Measurements from ENCODE around the gene RADX. TPM values are rescaled to one million over a fixed set of nuclear protein-coding genes. Genes with fewer than 3 reads are reported as not detected.

The RADX gene
- total and polyA plus RNA-seq, 10 donors: 2.7 to 19.4 (median 5.9) TPM

- peak; percentile 66 for DNase-seq
- H3K4me3 ChIP-seq: peak within 1 kb of the TSS in 7 of 8 donors; percentile 17 to 65 (median 25)
Measured at GRCh38 chrX:106726485-106727437, 115.0 kb downstream of the RADX start, which contains the start of gene RNF128. Gene RNF128 (plus strand): TSS chrX:106726701. CDS start chrX:106726914, 213 bp downstream.

GRCh38 chrX:106728337-106728736 is 116.6 kb downstream of the RADX start:
- no peaks in the 10 kb centered on the region for H3K36me3 ChIP-seq
- no peak overlapping the region for H3K27ac ChIP-seq
- H3K4me1 ChIP-seq: peaks cover 0 to 6% (median 0%) of the 10 kb centered on the region in 6 donors
- DNase-seq: no peak
- H3K9me3 ChIP-seq: no peaks in the 10 kb centered on the region
- H3K27me3 ChIP-seq (replicated peaks in 1 of 7): peaks cover 0 to 46% (median 17%) of the 10 kb centered on the region in 7 donors
- intact Hi-C loops (cut with DNase I; ENCODE audit: low total_unique reads): no loop called here
- no peak overlapping the region for H3K4me3 ChIP-seq
- 60 to 90% (median 78%) methylated on average over 2 of the region's 2 CpGs for WGBS, 5 donors
- TF ChIP-seq POLR2A (IDR thresholded peaks at IDR 0.05): no peak
- TF ChIP-seq CTCF (IDR thresholded peaks at IDR 0.05 in 8 of 11, conservative IDR thresholded peaks at IDR 0.05 in 3 of 11): no peak
- TF ChIP-seq POLR2AphosphoS5 (IDR thresholded peaks at IDR 0.05): no peak

More at GRCh38 chrX:106726485-106727437, 115.0 kb downstream of the RADX start, which contains the start of gene RNF128:
- H3K36me3 ChIP-seq: no peaks in the 10 kb centered on the region
- intact Hi-C loops (cut with DNase I; ENCODE audit: low total_unique reads): no loop called here
- H3K9me3 ChIP-seq: no peaks in the 10 kb centered on the region
- H3K27me3 ChIP-seq (replicated peaks in 1 of 7): peaks cover 0 to 38% (median 17%) of the 10 kb centered on the region in 7 donors
- peaks cover 0 to 6% (median 0%) of the 10 kb centered on the region in 6 donors for H3K4me1 ChIP-seq
- H3K27ac ChIP-seq: no peak within 1 kb of the TSS
- TF ChIP-seq CTCF (IDR thresholded peaks at IDR 0.05 in 8 of 11, conservative IDR thresholded peaks at IDR 0.05 in 3 of 11) (no peak), POLR2A (IDR thresholded peaks at IDR 0.05) (no peak), POLR2AphosphoS5 (IDR thresholded peaks at IDR 0.05) (no peak)
- WGBS, 5 donors: 3 to 44% (median 5%) methylated on average over 15 to 79 of the region's 79 CpGs

Small RNA genes lying within 50 kb of the gene (microRNA-seq; reads per million reads assigned to microRNA genes)
- gene MIR548AN: 0 reads per million in 3 donors

Small RNA genes lying within 50 kb of the gene (small RNA-seq; reads per million reads assigned to genes)
- gene AL590808.1 (0 reads per million in 4 donors), gene MIR548AN (0 reads per million in 4 donors)

Other genes starting within 250 kb of the RADX start
- gene RNF128, start 114.7 kb downstream of the RADX start, total RNA-seq: under 1 TPM in 2 of 7 donors, not detected in 5; 0.10 to 0.60 TPM
- gene RNF128, start 114.7 kb downstream of the RADX start, polyA plus RNA-seq: not detected
- gene TBC1D8B, start 190.7 kb downstream of the RADX start, total RNA-seq: 1 to 10 TPM; 2.6 to 6.7 (median 6.0) TPM
- gene TBC1D8B, start 190.7 kb downstream of the RADX start, polyA plus RNA-seq: 1 to 10 TPM in 1 of 3 donors, under 1 TPM in 2; 0.67 to 1.5 (median 0.67) TPM

All from spleen (tissue), 11 donors.